Right forelimb (tissue), 1 donor: ENCODE data around the gene CTSL.
"Not testable (repeated sequence)": the region's sequence is repeated elsewhere in the genome, so short reads cannot be mapped to it uniquely, and the experiment has no call there.

ENCODE experiments used
- DNase-seq: peaks from one replicate; pipeline ENCODE4 v3.0.0-alpha.2; 2018

Gene CTSL

DNA sequence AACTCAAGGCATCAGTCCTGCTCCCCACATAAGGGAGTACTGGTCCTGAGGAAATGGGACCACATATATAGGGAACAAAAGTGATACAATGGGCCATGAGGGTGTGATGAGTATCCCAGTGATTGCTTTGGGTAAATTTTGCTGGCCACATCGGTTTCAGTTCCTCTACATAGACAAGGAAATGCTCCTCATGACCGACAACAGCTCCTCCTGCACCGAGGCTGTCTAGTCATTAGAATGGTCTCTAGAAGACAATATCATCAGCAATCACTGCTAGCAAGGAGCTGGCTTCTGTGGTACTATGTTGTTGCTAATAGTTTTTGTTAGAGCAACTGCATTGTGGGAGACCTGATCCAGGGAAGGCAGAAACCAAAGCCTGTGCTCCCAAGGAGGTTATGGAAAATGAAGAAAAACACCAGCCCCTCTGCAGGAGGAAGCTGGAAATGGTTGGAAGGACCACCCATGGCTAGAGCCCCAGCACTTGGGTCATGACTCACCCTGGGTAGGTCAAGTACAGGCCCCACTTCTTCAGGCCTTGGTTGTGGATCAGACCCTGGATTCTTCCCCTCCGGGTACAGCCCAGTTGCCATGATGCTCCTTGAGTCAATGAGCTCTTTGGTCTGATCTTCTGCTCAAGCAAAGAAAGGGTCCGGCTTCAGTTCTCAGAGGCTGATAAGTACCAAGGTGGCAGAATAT is 3.4 kb upstream of the CTSL start:
- DNase-seq = no peak

DNA sequence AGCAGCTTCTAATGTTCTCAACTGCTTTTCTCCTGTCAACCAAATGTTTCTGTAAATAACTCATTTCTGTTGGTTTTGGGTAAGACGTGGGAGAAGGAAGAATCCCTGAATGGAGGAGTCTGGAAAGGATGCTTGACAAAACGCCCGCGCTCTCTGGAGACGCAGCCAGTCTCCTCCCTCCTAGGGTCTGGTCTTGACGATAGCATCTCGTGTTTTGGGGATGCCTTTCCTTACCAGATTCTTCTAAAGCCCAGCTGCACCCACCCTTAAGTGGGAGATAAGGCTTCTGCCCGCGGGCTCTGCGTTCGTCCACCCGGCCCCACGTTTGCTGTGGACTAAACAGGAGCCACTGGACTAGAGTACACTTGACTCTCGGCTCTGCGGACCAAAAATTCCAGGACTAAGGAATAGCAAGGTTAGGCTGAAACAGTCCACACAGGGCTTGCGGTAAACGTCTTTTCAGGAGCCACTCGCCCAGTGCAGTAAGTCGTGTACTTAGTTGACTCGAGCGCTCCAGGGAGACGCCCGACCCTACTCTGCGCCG is 491 bp upstream of the CTSL start:
- no peak for DNase-seq

DNA sequence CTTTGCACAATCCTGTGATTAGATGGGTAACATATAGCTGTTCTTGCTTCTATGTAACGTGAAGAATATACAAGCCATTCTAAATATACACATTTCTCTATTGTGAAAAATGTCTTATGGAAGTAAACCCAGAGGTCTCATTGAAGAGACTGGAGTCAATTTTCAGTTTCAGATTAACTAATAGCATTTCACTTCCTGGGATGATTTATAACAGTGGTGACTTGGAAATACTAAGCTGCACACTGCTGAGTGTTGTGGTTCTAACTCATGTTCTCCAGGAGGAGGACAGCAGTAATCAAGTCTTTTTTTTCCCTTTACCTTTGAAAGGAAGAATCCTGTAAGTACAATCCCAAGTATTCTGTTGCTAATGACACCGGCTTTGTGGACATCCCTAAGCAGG is 3.3 kb downstream of the CTSL start:
- DNase-seq = no peak

DNA sequence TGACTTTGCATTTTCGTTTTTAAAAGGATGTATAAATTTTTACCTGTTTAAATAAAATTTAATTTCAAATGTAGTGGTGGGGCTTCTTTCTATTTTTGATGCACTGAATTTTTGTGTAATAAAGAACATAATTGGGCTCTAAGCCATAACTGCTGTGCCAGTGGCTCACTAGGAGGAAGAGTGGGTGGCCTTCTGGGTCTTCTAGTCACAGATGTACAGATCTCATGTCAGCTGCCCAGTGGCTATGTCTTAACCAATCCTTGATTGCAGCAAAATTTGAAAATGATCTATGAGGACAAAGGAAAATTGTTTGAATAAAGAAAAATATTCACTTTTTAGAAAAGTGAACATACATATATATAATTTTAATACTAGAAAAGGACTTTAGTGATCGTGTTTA is 5.4 kb downstream of the CTSL start:
- DNase-seq = no peak

DNA sequence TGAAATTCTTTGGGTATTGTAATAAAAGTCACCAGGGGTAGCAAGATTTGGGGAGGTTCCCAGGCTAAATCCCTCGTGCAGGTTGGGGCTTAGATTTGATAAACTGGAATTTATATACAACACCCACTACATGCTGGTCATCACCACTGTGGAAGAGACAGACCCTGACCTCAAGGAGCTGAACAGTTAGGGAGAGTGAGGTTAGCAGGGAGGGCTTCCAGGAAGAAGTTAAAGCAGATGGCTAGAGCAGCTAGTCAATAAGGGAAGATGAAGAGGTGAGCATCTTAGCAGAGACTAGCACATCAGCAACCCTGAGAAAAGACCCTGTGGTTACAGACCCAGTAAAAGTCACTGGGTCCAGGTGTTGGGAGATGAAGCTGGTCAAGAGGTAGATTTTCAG is 6.4 kb downstream of the CTSL start:
- DNase-seq = no peak

DNA sequence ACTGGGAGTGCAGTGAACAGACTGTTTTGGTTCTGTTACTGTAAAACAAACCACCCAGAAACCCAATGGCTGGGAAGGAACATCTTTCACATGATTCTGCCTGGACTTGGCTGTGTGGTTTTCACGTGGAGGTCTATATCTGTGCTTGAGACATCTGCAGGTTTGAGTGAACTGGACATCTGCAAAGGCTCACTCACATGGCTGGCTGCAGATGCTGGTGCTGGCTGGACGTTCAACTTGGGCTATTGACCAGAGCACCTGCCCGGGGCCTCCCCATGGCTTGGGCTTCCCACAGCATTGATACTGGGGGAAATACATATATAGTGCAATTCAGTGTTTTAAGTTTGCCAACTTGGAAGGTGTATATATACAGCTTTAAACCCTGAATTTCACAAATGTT is 6.8 kb downstream of the CTSL start:
- DNase-seq = no peak

DNA sequence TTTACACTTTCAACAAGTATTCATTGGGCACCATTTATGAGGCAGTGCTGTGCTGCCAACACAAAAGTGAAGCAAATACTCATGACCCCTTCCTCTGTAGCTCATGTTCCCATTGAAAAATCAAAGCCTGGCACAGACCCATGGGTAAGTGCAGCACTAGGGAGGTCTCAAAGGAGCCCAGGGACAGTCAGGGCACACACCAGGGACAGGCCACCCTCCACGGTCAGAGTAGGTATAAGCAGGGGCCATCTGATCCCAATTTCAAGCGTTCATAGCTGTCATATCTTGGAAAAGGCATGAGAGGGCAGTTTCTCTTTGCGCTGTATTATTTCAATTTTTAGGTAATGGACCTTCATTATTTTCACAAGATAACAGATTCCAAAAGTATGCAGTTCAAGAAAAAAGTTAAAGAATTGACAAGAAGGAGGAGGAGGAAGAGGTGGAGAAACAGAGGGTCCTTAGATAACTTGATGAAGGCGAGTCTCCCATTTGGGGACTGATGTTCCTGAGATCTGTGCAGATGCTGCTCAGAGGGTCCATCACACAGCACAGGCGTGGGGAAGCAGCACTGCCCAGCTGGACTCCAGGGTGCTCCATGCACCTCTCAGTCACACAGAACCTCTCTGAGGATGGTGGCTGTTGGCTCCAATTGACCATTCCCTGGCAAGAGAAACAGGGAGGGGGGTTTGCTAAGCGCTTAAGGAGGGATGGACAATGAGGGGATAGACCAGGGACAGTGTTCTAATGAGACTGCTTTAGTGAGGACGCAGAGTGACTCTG is 7.5 kb downstream of the CTSL start:
- no peak for DNase-seq

DNA sequence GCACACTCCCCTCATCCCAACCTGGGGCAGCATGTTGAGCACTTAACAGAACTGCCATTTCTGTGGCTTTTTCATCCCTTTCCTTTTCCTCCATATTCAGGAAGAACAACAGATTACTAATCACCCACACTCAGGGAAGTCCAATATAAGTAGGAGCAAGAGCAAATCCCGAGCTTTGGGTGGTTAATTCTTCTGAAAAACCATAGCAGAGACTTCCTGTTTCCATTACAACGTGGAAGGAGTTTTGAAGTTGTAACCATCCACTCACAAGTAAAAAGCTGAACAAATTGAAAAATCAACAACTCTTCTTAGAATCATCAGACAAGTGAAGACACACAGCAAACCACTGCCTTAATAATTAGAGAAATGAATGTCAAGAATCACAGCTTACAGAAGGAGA is 8.2 kb downstream of the CTSL start:
- DNase-seq = no peak

DNA sequence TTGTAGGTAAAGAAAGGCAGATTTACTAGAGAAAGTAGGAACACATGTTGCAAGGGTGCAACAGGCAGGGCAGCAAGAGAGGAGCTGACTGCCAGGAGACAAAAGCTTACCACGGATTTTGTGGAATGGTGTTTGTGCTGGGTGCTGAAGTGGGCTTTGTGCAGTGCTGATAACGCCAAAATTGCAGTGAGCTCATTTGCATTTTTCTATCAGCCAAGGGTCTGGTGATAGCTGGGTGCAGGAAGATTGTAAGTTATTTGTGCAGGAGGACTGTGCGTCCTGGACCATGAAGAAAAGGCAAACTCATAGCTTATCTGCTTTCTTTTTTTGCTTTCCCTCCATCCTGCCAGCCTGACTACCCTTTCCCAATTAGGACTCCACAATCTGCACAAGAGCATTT is 13.6 kb downstream of the CTSL start:
- no peak for DNase-seq

DNA sequence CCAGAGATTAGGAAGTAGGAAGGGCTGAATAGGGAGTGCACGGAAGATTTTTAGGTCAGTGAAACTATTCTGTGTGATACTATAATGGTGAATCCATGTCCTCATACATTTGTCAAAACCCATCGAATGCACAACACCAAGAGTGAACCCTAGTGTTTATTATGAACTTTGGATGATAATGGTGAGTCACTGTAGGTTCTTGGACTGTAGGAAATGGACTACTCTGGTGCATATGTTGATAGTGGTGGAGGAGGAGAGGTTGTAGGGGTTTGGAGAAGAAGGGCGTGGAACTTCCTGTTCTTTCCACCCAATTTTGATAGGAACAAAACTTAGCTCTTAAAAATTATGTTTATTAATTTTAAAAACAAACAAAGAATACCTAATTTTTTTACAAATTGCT is 14.3 kb downstream of the CTSL start:
- DNase-seq = no peak

DNA sequence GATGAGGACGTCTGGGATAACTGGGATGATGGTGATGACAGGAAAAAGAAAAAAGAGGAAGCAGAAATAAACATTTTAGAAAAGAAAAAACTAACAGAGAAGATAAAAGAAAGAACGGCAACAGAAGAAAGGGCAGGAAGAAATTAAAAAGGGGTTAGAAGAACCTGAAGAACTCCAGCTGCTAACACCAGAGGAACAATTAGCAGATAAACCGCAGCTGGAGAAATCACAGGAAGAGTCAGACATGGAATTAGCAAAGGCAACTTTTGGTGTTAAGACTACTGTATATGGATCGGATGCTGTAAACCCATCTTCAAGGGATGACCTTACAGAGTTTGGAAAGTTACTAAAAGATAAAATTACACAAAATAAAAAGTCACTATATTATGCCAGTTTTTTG is 15.4 kb downstream of the CTSL start:
- no peak for DNase-seq

DNA sequence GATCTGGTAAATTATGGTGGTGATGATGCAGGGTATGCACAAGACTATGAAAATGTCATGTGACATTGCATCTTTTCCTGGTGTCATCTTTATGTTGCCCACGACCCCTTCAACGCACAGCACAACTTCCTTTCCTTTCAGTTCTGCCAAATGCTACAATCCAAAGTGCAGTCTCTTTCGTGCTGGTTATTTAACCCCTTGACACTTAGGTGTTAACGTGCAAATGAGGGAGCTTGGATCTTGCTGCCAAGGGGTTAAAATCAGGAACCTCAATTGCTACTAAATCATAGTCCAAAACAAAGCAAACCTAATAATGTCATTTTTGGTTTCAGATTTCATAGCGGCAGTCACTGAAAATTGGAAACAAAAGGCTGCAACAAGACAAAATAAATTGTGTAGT is 16.0 kb downstream of the CTSL start:
- DNase-seq = no peak

DNA sequence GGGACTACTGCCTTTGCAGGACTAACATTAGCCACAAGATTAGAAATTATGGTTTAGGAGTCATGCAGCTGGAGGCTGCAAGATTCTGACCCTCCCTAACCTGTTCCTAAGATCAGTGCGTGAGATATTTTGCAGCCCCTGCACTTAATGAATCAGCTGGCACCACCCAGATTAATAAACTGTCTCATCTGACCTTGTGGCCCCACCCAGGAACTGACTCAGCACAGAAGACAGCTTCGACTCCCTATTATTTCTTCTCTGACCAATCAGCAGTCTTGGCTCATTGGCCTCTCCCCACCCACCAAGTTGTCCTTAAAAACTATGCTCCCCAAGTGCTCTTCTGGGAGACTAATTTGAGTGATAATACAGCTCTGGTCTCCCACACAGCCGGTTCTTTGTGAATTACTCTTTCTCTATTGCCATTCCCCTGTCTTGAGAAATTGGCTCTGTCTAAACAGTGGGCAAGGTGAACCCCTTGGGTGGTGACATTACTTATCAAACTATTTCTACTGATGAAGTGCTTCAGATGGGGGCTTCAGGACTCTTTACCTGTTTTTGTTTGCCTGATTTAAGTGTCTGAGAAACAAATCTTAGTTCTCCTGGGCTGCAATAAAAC is 17.0 kb downstream of the CTSL start:
- no peak for DNase-seq

DNA sequence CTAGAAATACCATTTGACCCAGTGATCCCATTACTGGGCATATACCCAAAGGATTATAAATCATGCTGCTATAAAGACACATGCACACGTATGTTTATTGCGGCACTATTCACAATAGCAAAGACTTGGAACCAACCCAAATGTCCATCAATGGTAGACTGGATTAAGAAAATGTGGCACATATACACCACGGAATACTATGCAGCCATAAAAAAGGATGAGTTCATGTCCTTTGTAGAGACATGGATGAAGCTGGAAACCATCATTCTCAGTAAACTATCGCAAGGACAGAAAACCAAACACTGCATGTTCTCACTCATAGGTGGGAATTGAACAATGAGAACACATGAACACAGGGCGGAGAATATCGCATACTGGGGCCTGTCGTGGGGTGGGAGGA is 18.3 kb downstream of the CTSL start:
- not testable (repeated sequence) for DNase-seq

DNA sequence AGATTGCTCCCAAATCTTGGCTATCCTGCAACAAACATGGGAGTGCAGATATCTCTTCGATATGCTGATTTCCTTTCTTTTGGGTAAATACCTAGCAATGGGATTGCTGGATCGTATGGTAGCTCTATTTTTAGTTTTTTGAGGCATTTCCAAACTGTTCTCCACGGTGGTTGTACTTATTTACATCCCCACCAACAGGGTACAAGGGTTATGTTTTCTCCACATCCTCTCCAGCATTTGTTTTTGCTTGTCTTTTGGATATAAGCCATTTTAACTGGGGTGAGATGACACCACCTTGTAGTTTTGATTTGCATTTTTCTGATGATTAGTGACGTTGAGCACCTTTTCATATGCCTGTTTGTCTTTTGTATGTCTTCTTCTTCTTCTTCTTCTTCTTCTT is 20.3 kb downstream of the CTSL start:
- no peak for DNase-seq

DNA sequence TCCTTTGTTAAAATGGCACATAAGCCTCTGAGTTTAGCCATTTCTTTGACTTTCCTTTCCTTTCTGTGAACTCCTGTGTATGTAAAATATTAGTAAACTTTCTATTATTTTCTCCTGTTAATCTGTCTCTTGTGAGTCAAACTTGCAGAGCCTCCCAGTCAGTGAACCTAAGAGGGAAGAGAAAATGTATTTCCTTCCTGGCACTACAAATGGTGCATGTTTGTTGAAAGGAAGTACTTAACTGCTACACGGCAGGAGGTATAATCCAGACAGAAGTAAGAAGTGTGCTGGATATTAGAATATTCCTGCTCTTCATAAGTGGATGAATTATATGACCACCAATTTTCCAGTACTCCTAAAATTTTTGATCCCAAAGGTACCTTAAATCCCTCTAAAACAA is 23.0 kb downstream of the CTSL start:
- DNase-seq = no peak

DNA sequence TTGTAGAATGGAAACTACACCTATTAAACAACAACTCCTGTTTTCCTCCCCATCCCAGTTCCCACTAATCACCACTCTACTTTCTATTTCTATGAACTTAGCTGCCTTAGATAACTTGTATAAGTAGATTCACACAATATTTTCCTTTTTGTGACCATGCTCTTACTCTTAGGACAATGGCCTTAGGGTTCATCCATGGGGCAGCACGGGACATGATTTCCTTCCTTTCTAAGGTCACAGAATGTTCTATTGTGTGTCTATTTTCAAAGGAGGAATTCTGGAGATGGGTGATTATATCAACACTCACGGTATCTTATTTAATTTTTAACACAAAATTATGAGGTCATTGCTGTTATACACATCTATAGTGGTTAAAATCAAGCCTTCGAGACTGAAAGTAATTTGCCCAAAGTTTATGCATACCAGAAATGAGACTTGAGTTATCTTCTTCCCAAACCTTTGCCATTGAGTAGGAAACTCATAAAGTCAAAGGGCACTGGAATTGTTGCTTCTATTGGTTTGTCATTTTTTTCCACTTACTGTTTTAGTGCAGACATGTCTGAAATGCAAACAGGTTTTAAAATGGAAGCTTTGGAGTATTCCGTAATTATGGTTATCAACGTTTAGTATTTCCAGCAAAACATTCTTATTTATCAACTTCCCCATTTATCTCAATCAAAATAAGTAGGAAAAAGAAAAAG is 23.6 kb downstream of the CTSL start:
- no peak for DNase-seq

DNA sequence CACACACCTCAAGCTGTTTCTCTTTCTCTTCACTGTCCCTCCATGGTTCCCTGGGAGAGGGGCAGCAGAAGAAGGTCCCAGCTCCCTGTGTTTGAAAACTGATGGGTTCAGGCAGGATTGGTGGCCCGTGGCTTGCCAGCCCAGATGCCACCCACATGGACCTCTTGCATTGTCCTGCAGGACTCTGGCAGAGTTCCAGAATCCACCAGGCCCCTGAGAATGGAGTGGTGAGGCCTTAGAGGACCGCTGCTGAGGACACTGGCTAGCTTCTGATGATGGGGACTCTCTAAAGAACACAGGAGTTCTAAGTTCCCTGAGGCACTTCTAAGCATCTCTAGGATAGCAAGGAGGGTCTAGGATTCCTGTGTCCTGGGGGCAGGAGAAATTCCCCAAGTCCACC is 24.8 kb downstream of the CTSL start:
- DNase-seq = no peak

DNA sequence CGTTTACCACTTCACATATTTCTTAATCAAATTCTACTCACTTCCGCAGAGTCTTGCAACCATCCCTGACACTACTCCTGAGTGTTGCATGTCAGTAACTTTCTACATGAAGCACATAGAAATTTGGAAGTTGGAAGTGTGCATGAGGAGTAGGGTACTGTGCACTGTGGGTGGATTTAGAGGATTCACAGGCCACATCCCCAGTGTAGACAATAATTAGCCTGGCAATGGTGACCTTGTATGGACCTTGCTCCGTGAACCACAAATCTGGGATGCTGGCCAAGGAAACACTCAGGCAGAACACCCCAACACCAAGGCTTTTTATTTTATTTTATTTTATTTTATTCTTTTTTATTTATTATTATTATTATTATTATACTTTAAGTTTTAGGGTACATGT is 25.5 kb downstream of the CTSL start:
- DNase-seq = no peak

DNA sequence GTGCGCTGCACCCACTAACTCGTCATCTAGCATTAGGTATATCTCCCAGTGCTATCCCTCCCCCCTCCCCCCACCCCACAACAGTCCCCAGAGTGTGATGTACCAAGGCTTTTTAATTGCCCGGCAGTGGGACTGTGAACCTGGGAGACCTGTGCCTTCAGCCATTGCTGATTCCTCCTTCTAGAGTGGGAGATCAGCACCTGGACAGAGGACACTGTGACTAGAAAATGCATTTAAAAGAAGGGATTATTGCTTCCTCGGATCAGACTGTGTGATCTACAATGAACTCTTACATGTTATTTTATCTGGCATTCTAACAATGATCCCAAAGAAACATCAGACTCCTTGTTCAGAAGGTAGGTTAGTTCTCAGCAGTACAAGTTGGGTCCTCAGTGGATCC is 25.9 kb downstream of the CTSL start:
- no peak for DNase-seq

DNA sequence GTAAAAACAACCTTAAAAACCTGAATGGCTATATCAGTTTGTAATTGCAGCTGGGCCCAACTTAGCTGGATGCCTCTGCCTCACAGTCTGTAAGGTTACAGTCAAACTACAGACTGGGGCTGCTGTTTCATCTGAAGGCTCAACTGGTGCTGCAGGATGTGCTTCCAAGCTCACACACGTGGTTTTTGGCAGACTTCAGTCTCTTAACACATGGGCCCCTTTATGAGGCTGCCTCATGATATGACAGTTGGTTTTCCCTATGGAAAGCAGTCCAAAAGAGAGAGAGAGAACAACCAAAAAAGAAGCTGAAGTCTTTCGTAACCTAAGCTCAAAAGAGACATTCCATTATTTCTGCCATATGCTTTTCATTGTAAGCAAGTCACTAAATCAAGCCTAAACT is 27.4 kb downstream of the CTSL start:
- DNase-seq = no peak

DNA sequence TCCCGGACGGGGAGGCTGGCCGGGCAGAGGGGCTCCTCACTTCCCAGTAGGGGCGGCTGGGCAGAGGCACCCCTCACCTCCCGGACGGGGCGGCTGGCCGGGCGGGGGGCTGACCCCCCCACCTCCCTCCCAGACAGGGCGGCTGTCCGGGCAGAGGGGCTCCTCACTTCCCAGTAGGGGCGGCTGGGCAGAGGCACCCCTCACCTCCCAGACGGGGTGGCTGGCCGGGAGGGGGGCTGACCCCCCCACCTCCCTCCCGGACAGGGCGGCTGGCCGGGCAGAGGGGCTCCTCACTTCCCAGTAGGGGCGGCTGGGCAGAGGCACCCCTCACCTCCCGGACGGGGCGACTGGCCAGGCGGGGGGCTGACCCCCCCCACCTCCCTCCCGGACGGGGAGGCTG is 32.4 kb downstream of the CTSL start:
- DNase-seq = not testable (repeated sequence)

DNA sequence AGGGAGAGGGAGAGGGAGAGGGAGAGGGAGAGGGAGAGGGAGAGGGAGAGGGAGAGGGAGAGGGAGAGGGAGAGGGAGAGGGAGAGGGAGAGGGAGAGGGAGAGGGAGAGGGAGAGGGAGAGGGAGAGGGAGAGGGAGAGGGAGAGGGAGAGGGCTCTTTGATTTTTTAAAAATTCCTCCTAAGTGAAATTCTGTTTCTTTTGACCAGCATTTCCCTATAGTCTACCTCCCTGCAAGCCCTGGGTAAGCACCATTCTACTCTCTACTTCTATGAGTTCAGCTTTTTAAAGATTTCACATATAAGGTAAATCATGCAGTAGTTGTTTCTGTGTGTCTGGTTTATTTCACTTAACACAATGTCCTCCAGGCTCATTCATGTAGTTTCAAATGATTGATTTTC is 34.1 kb downstream of the CTSL start:
- DNase-seq = not testable (repeated sequence)
